AG04449 (cell line): ENCODE data around the gene XPO1.
A peak's percentile ranks its signal among the peaks of the same experiment; 100 is the strongest.
"Not testable (repeated sequence)": the region's sequence is repeated elsewhere in the genome, so short reads cannot be mapped to it uniquely, and the experiment has no call there.

Experiments used
- CTCF ChIA-PET: fragments of 350-600 bp; formaldehyde crosslinking; extraction: SDS; loops from one replicate; lab custom pipeline; 2021; ENCODE audit warnings: antibody characterized with exemption; lab: Yijun Ruan, JAX
- POLR2A ChIA-PET: fragments of 400-600, 350-600 bp; formaldehyde crosslinking; extraction: SDS; loops from one replicate; lab custom pipeline; 2020; ENCODE audit warnings: antibody characterized with exemption, inconsistent platforms; lab: Yijun Ruan, JAX
- DNase-seq: peaks from one replicate; pipeline ENCODE4 v3.0.0-alpha.2; 2010; ENCODE audit warnings: low read depth, low spot score
- H3K4me3 ChIP-seq: 2 replicates; pipeline ENCODE4 v1.5.1; 2011; ENCODE audit warnings: low read depth, mild to moderate bottlenecking, control low read depth, low read length
- TF ChIP-seq, protein P1 (sequence below): IDR thresholded peaks from one replicate; pipeline ENCODE4 v1.5.1; 2011; ENCODE audit warnings: mild to moderate bottlenecking, moderate library complexity, low read length, control low read depth, inconsistent platforms; ENCODE audit not compliant: insufficient read depth; ENCODE audit errors: missing control alignments

XPO1 gene

GRCh38 chr2:61465045-61465444 is 73.1 kb downstream of the XPO1 start:
- H3K4me3 ChIP-seq = no peak overlapping the region
- ChIA-PET POLR2A (no interaction called here), CTCF (no interaction called here)

GRCh38 chr2:61463769-61464475 is 74.2 kb downstream of the XPO1 start:
- no peak for DNase-seq
- TF ChIP-seq, protein P1, sequence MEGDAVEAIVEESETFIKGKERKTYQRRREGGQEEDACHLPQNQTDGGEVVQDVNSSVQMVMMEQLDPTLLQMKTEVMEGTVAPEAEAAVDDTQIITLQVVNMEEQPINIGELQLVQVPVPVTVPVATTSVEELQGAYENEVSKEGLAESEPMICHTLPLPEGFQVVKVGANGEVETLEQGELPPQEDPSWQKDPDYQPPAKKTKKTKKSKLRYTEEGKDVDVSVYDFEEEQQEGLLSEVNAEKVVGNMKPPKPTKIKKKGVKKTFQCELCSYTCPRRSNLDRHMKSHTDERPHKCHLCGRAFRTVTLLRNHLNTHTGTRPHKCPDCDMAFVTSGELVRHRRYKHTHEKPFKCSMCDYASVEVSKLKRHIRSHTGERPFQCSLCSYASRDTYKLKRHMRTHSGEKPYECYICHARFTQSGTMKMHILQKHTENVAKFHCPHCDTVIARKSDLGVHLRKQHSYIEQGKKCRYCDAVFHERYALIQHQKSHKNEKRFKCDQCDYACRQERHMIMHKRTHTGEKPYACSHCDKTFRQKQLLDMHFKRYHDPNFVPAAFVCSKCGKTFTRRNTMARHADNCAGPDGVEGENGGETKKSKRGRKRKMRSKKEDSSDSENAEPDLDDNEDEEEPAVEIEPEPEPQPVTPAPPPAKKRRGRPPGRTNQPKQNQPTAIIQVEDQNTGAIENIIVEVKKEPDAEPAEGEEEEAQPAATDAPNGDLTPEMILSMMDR = no peak
- ChIA-PET POLR2A (no interaction called here), CTCF (no interaction called here)
- no peak overlapping the region for H3K4me3 ChIP-seq

More at GRCh38 chr2:61465045-61465444, 73.1 kb downstream of the XPO1 start:
- no peak for DNase-seq
- TF ChIP-seq, protein P1 = no peak

GRCh38 chr2:61461404-61461803 is 76.8 kb downstream of the XPO1 start:
- CTCF ChIA-PET = no interaction called here
- no peak overlapping the region for H3K4me3 ChIP-seq
- POLR2A ChIA-PET = interaction anchor here (0.6 kb wide), 1 partner anchor 326 kb away, joined by 3 read pairs; no protein-coding TSS in a partner anchor
- DNase-seq = no peak
- TF ChIP-seq, protein P1 = no peak

DNA sequence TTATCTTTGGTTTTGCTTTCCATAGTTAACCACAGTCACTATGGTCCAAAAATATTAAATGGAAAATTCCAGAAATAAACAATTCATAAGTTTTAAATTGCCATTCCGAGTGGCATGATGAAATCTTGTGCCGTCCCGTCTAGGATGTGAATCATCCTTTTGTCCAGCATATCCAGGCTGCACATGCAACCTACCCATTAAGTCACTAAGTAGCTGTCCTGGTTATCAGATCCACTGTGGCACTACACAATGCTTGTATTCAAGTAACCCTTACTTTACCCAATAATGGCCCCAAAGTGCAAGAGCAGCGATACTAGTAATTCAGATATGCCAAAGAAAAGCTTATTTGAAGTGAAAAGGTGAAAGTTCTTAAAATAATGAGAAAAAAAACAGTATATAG is 78.0 kb downstream of the XPO1 start:
- ChIA-PET CTCF (interaction anchor here (1.2 kb wide), 1 partner anchor 9 kb away, joined by 3 read pairs; no protein-coding TSS in a partner anchor), POLR2A (no interaction called here)
- TF ChIP-seq, protein P1 = no peak
- peak; percentile 59 for DNase-seq
- H3K4me3 ChIP-seq = no peak overlapping the region

GRCh38 chr2:61456746-61457420 is 81.3 kb downstream of the XPO1 start:
- ChIA-PET POLR2A (no interaction called here), CTCF (no interaction called here)
- no peak for DNase-seq
- TF ChIP-seq, protein P1 = no peak
- no peak overlapping the region for H3K4me3 ChIP-seq

DNA sequence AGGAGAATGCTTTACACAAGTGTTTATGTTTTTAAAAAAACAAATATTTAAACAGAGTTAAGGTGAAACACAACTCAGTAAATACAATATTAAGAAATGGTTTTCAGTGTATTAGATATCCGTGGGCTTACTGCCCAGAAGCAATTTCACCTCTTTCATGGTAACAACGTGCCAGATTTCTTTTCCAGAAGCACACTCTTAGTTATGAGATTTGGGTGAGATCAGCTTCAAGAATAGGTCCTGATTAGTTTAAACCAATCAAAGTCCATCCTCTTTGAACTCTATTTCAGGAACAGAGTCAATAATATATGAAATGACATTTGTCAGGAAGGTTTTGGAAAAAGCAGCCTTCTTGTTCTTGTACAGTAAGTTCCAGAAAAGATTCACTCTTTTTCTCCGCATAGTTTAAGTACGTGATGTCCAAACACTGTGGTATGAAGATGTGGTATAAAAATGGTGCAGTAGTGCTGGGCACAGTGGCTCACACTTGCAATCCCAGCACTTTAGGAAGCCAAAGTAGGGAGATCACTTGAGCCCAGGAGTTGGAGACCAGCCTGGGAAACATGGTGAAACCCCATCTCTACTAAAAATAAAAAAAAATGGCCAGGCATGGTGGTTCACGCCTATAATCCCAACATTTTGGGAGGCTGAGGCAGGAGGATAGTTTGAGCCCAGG is 81.9 kb downstream of the XPO1 start:
- POLR2A ChIA-PET = no interaction called here
- no peak overlapping the region for H3K4me3 ChIP-seq
- TF ChIP-seq, protein P1 = no peak
- DNase-seq = no peak
- CTCF ChIA-PET = no interaction called here

DNA sequence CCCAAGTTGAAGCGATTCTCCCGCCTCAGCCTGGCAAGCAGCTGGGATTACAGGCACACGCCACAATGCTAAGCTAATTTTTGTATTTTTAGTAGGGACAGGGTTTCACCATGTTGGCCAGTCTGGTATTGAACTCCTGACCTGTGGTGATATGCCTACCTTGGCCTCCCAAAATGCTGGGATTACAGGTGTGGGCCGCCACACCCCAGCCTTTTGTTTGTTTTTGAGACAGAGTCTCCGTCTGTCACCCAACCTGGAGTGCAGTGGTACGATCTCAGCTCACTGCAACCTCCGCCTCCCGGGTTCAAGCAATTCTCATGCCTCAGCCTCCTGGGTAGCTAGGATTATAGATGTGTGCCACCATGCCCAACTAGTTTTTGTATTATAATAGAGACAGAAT is 83.2 kb downstream of the XPO1 start:
- POLR2A ChIA-PET, CTCF ChIA-PET, H3K4me3 ChIP-seq, DNase-seq: not testable (repeated sequence)
